ENCODE results near the gene RFX1.
"Not testable (repeated sequence)": the region's sequence is repeated elsewhere in the genome, so short reads cannot be mapped to it uniquely, and the experiment has no call there.

The RFX1 gene

DNA sequence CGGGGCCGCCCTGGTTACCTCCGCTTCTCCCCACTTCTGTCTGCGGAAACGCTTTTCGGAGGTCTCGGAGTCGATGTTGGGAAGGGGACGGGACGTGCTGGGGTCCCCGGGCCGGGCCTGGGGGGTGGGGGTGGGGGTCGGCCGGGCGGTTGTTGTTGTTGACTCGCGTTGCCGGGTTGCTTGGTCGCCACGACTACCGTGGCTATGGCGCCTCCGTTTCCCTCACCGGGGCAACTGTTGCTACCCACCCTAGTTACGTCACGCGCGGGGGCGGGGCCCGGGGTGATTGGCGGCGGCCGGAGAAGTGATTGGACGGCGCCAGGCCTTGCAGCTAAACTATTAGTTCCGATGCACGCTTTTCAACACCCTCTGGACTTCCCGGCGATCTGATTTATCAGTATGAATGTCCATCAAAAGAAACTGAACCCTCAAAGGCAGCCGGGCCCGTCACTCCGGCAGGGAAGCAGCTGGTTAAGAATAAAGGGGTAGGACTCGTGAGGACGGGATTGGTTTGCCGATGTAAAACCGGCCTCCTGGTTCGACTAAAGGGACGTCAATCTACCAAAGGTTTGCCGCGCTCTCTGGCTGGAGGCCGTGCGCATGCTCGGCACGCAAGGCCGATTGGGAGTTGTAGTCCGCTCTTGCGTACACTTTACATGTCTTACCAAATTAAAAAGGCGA lies at the start of gene RFX1:
TSS of gene RFX1 (minus strand) at position 236 of the 681 bp plus-strand sequence. CDS start 12,477 bp downstream, outside the sequence.
- FAIRE-seq, result no peak

DNA sequence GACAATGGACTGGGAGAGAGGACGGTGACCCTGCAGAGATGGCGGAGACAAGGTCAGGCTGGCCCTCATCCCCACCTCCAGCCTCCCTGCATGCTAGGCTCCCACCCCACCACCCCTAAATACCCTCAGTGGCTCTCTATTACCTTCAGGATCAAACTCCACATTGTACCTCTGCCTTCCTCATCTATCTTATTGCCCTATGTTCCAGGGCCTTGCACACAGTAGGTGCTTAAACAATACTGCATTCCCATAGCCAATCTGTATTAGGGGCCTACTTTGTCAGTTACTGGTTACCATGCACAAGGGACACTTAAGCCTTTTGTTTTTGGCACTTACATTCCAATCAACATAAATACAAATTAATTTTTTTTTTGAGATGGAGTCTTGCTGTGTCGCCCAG lies 49.3 kb upstream of the RFX1 start:
- no peak for FAIRE-seq
- DNase-seq (ENCODE audit: low spot score), result no peak

More for the DNA sequence above, at the start of gene RFX1:
- DNase-seq (ENCODE audit: low spot score), result peak; percentile 88

DNA sequence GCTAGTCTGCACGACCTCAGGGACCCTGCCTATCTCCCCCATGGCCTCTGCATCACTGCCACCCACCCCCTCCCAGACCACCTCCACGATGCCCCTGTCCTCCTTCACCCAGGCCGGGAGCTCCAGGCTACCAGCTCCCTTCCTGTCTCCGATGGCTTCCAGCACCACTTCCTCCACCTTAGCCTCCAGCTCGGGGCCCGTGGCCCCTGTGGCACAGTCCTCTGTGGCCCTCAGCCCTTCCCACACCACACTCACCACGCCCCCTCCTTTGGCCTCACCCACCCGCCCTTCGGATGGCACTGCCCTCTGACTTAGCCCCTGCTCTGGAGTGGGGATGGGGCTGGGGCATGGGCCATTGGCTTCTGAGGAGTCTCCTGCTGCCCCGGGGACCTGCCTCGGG lies 48.6 kb upstream of the RFX1 start:
- no peak for FAIRE-seq
- DNase-seq (ENCODE audit: low spot score), result no peak

DNA sequence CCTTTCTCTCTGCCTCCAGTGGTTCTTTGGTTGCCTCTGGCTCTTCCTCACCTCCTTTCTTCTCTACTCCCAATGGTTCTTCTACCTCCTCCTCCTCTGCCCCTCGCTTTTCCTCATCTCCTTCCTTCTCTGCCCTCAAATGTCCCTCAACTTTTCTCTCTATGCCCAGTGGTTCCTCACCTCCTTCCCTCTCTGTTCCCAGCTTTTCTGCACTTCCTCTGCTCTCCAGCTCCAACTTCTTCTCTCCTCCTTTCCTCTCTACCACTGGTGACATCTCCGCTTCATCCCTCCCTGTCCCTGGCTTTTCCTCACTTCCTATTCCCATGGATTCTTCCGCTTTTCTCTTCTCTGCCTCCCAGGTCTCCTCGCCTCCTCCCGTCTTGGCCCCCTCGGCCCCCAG lies 48.0 kb upstream of the RFX1 start:
- DNase-seq (ENCODE audit: low spot score), result no peak
- no peak for FAIRE-seq

GRCh38 chr19:14053500-14053899 lies 47.4 kb upstream of the RFX1 start:
- FAIRE-seq, result no peak
- no peak for DNase-seq (ENCODE audit: low spot score)

DNA sequence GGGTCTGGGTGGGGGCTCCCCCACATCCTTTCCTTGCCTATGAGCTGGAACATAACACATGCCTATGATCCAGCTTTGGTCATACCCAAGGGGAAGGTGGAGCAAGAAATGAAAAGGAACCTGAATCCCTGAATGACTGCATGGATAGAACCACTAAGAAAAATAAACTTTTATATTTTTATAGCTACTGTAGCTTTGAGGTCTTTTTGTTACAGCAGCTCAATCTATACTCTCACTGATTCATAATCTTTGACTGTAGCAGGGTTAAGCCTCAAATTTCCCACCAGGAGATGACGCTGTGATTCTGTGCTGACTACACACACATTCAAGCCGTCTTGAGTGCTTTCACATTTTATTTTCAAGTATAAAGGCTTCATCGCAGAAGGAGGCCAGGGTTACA lies 46.9 kb upstream of the RFX1 start:
- FAIRE-seq (no peak), DNase-seq (ENCODE audit: low spot score) (no peak)

DNA sequence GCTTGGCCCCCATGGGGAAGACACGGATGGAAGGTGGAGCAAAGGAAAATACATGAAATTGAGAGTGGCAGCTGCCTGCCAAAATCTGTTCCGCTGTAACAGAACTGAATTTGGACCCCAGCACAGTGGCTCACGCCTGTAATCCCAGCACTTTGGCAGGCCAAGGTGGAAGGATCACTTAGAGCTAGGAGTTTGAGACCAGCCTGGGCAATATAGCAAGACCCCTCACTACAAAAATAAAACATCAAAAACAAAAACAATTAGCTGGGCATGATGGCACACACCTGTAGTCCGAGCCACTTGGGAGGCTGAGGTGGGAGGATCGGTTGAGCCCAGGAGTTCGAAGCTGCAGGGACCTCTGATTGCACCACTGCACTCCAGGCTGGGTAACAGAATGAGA lies 46.4 kb upstream of the RFX1 start:
- DNase-seq (ENCODE audit: low spot score), result no peak
- FAIRE-seq, result no peak

DNA sequence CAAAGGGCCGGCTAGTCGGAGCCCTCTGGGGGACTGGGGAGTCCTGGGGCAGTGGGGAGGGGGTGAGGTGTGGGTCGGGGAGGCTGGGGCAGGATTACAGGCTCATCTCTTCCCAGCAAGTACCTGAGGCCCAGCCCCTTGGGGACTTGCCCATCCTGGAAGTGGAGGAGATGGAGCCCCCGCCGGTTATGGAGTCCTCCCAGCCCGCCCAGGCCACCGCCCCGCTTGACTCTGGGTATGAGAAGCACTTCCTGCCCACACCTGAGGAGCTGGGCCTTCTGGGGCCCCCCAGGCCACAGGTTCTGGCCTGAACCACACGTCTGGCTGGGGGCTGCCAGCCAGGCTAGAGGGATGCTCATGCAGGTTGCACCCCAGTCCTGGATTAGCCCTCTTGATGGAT lies 45.9 kb upstream of the RFX1 start:
- DNase-seq (ENCODE audit: low spot score) (no peak), FAIRE-seq (no peak)

DNA sequence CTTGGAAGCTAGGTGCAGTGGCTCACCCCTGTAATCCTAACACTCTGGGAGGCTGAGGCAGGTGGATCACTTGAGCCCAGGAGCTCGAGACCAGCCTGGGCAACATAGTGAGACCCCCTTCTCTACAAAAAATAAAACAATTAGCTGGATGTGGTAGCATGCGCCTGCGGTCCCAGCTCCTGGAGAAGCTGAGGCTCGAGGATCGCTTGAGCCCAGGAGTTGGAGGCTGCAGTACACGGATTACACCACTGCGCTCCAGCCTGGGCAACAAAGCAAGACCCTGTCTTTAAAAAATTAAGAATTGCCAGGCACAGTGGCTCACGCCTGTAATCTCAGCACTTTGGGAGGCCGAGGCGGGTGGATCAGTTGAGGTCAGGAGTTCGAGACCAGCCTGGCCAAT lies 44.8 kb upstream of the RFX1 start:
- DNase-seq (ENCODE audit: low spot score); FAIRE-seq: not testable (repeated sequence)

DNA sequence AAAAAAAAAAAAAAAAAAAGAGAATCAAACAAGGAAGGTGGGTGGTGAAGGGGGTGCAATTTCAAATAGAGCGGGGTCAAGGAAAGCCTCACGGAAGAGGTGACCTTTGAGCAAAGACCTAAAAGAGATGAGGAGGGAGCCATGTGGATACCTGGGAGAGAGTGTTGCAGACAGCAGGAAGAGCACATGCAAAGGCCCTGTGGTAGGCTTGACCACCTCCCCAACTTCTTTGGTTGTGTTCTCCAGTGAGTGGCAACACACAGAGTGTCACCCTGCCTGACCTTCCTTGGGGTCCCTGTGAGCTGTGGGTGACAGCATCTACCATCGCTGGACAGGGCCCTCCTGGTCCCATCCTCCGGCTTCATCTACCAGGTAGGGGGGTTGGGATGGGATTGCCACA lies 44.4 kb upstream of the RFX1 start:
- DNase-seq (ENCODE audit: low spot score), result no peak
- FAIRE-seq, result no peak

DNA sequence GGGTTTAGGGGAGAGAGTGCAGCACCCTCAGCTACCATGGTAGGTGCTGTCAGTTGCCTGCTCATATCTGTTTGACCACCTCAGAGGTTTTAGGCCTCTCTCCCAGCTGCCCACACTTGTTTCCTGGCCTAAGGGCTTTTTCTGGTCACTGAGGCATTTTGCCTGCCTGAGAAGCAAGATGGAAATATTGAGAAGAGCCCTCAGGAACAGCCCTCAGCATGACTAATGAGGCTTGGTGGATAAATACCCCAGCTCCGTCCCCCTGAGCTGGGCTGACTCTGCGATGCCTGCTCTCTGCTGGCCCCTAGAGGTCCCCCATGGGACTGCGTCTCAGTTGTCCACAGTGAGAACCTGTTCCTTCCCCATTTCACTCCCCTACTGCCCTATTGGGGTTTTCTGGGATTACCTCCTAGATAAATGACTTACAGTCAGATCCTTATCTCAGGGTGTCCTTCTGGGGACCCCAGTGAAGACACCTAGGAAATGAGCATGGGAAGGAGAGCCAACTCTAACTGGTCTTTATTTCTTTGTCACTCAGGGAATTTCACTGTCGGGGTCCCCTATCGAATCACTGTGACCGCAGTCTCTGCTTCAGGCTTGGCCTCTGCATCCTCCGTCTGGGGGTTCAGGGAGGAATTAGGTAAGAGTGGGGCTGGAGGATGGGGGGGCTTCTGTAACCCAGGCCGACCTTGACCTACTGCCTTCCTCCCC lies 42.5 kb upstream of the RFX1 start:
- DNase-seq (ENCODE audit: low spot score), result peak; percentile 37
- FAIRE-seq, result no peak

DNA sequence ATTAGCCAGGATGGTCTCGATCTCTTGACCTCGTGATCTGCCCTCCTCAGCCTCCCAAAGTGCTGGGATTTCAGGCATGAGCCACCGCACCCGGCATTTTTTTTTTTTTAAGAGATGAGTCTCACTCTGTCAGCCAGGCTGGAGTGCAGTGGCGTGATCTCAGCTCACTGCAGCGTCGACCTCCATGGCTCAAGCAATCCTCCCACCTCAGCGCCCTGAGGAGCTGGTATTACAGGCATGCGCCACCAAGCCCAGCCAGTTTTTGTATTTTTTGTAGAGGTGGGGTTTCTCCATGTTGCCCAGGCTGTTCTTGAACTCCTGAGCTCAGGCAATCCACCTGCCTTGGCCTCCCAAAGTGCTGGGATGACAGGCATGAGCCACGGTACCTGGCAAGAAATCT lies 41.7 kb upstream of the RFX1 start:
- DNase-seq (ENCODE audit: low spot score); FAIRE-seq: not testable (repeated sequence)

DNA sequence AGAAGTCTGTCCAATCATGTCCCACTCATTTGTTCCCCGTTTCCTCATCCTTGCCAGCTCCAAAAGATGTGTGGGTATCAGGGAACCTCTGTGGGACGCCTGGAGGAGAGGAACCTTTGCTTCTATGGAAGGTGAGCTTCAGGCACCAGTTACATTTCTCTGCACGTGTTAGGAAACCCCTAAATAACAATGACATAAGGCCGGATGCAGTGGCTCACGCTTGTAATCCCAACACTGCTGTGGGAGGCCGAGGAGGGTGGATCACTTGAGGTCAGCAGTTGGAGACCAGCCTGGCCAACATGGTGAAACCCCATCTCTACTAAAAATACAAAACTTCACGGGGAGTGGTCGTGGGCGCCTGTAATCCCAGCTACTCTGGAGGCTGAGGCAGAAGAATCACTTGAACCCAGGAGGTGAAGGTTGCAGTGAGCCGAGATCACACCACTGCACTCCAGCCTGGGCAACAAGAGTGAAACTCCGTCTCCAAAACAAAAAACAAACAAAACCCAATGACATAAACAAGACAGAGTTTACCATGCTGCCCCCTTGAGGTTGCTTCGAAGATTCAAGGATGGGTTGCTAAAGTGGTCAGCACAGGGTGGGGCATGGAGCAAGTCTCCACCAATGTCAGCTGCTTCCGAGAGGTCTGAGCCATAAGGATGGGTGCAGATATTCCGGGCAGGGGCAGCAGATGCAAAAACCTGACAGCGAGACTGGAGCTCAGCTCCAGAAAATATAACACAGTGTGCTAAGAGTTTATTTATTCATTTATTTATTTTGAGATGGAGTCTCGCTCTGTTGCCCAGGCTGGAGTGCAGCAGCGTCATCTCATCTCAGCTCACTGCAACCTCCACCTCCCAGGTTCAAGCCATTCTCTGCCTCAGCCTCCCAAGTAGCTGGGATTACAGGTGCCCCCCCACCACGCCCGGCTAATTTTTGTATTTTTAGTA lies 36.8 kb upstream of the RFX1 start:
- not testable (repeated sequence) for FAIRE-seq; DNase-seq (ENCODE audit: low spot score)

- no peak for FAIRE-seq
Observed at GRCh38 chr19:14039181-14039580, 33.1 kb upstream of the RFX1 start.

DNA sequence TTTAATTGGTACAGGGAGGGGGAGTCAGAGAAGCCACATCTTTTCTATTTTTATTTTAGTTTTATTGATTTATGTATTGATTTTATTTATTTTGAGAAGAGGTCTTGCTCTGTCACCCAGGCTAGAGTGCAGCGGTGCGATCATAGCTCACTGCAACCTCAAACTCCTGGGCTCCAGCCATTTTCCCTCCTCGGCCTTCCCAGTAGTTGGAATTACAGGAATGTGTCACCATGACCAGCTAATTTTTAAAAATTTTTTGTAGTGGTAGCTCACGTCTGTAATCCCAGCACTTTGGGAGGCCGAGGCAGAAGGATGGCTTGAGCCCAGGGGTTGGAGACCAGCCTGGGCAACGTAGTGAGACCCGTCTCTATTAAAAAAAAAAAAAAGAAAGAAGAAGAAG lies 29.6 kb upstream of the RFX1 start:
- no peak for FAIRE-seq
- no peak for DNase-seq (ENCODE audit: low spot score)

More at GRCh38 chr19:14039181-14039580, 33.1 kb upstream of the RFX1 start:
- DNase-seq (ENCODE audit: low spot score), result no peak

DNA sequence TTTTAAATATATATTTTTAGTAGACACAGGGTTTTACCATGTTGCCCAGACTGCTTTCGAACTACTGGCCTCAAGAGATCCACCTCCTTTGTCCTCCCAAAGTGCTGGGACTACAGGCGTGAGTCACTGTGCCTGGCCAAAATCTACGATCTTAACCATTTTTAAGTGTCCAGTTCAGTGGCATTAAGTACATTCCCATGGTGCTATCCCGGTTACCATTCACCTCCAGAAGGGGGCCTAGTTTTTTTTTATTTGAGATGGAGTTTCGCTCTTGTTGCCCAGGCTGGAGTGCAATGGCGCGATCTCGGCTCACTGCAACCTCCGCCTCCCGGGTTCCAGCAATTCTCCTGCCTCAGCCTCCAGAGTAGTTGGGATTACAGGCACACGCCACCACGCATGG lies 29.0 kb upstream of the RFX1 start:
- not testable (repeated sequence) for DNase-seq (ENCODE audit: low spot score); FAIRE-seq

DNA sequence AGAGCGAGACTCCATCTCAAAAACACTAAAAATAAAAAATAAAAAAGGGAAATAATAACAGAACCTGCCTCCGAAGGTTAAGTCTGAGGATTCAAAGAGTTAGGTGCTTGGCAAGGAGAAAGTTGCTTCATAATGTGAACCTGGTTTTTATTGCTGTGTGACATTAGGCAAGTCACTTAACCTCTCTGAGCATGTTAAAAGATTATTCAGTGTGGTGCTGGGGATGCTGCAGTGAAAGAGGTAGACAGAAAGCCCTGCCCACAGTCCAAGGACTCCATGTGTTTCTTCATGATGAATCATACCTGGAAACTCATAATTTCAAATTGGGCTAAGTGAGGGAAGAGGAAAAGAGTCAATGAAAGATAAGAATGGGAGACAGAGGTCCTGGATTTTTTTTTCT lies 27.8 kb upstream of the RFX1 start:
- no peak for FAIRE-seq
- DNase-seq (ENCODE audit: low spot score), result no peak

DNA sequence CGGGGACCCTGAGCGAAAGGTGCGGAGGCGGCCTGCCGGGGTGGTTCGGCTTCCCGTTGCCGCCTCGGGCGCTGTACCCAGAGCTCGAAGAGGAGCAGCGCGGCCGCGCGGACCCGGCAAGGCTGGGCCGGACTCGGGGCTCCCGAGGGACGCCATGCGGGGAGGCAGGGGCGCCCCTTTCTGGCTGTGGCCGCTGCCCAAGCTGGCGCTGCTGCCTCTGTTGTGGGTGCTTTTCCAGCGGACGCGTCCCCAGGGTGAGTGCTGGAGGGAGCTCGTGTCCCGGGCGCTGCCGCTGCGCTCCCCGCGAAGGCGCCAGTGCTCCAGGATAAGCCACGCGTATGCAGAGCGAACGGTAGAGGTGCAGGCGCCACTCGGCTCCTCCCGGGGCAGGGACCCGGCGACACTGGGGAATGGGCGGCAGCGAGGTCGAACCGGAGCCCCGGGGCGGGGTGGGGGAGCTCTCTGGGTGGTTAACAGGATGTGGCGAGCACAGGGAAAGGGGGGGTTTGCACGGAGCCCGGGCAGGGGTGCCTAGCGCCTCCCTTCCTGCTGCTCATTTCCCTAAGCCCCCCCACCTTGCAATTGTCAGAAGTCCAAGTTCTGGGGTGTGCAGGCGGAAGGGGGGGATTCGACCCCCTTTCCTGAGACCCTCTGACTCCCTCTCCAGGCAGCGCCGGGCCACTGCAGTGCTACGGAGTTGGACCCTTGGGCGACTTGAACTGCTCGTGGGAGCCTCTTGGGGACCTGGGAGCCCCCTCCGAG lies 25.8 kb upstream of the RFX1 start, which contains the start of gene IL27RA:
TSS of gene IL27RA (plus strand) at position 44 of the 762 bp plus-strand sequence. CDS start at position 155, 111 bp downstream.
- no peak for FAIRE-seq

DNA sequence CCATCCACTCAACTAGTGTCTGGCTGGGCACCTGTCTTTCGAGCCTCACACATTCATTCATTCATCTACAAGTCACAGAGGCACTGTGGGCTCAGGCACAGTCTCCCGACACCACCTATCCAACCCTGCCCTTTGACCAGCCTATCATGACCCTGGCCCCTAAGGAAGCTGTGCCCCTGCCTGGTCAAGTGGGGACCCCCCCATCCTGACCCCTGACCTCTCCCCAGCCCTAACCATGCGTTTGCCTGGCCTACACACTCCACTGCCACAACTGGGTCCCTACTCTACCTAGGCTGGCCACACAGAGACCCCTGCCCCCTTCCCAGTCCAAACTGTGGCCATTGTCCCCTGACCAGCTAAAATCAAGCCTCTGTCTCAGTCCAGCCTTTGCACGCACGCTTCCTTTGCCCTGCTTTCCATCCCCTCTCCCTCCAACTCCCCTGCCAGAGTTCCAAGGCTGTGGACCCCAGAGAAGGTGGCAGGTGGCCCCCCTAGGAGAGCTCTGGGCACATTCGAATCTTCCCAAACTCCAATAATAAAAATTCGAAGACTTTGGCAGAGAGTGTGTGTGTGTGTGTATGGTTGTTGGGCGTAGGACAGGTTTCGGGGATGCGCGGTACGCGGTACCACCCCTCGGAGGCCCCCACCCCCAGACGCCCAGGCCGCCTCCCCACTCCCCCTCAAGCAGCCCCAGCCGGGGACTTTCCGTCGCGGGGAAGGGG lies 25.0 kb upstream of the RFX1 start:
- no peak for DNase-seq (ENCODE audit: low spot score)
- no peak for FAIRE-seq

More for the DNA sequence above, 25.8 kb upstream of the RFX1 start, which contains the start of gene IL27RA:
- peak; percentile 61 for DNase-seq (ENCODE audit: low spot score)

GRCh38 chr19:14028901-14029300 lies 22.8 kb upstream of the RFX1 start:
- FAIRE-seq, result no peak
- DNase-seq (ENCODE audit: low spot score), result no peak

Measured in urothelium cell line (cell line).